ENCODE data around the gene ADAM23. TPM values are rescaled to one million over a fixed set of nuclear protein-coding genes. Genes with fewer than 3 reads are reported as not detected.

Gene ADAM23
- total and polyA plus RNA-seq, 2 of the 13 experiments (the other 11 are each of a cell fraction or from before 2014, with no cell fraction given): 0.04 TPM; not detected in 1

- ChIA-PET CTCF (ENCODE audit: low intra/inter-chr PET ratio, low total read pairs) (no interaction called here), POLR2A (no interaction called here)
- ATAC-seq: no peak
- BruUV-seq (replicated peaks): no TSS peak
- in situ Hi-C loops (cut with HindIII; ENCODE audit: extremely low pct_ligation_motif_present, low pct_unique_long_range_greater_than_20kb) (no loop called here), intact Hi-C loops (cut with micrococcal nuclease; ENCODE audit: unreplicated experiment) (no loop called here)
- Histone ChIP-seq H2AFZ (ENCODE audit: low read length) (no peak overlapping the region), H3K79me2 (ENCODE audit: insufficient read depth, low read length) (no peaks in the 10 kb centered on the region), H3K9ac (ENCODE audit: insufficient read depth, low read depth, low read length) (no peak overlapping the region), H3K4me3 (replicated peaks in 1 of 3; ENCODE audit: insufficient read depth in 1 of 3, low read depth in 2 of 3, low read length in 3 of 3) (no peak overlapping the region), H4K20me1 (ENCODE audit: insufficient read depth, low read length) (no peaks in the 10 kb centered on the region), H3K4me1 (ENCODE audit: insufficient read depth, low read length) (no peaks in the 10 kb centered on the region), H3K4me2 (ENCODE audit: low read depth, low read length) (no peak overlapping the region), H3K27me3 (ENCODE audit: control insufficient read depth in 1 of 2, insufficient read depth in 2 of 2, low read length in 2 of 2) (no peaks in the 10 kb centered on the region), H3K36me3 (replicated peaks in 1 of 2; ENCODE audit: control insufficient read depth in 1 of 2, insufficient read depth in 2 of 2, low read length in 2 of 2) (no peaks in the 10 kb centered on the region), H3K27ac (ENCODE audit: extremely low read length, insufficient read depth, low read length) (no peak overlapping the region), H3K9me3 (ENCODE audit: low read length) (no peaks in the 10 kb centered on the region)
- DNase-seq (ENCODE audit: low spot score): peak; percentile 7
- WGBS (ENCODE audit: low lambda C conversion rate): 12% methylated on average over 5 of the region's 5 CpGs
- TF ChIP-seq ZNF850 (CRISPR knock-in tag; conservative IDR thresholded peaks at IDR 0.05) (no peak), GTF3A (CRISPR knock-in tag; conservative IDR thresholded peaks at IDR 0.05) (no peak), ZNF441 (CRISPR knock-in tag; IDR thresholded peaks at IDR 0.05; ENCODE audit: borderline replicate concordance) (no peak), ZFP37 (CRISPR knock-in tag; IDR thresholded peaks at IDR 0.05; ENCODE audit: borderline replicate concordance) (no peak), ZHX1 (CRISPR knock-in tag; IDR thresholded peaks at IDR 0.05; ENCODE audit: low read depth) (no peak), MEIS2 (CRISPR knock-in tag; IDR thresholded peaks at IDR 0.05) (no peak), ZNF781 (CRISPR knock-in tag; IDR thresholded peaks at IDR 0.05; ENCODE audit: borderline replicate concordance, not compliant biosample characterization) (no peak), TRIM24 (CRISPR knock-in tag; IDR thresholded peaks at IDR 0.05) (no peak), PAX8 (CRISPR knock-in tag; IDR thresholded peaks at IDR 0.05; ENCODE audit: borderline replicate concordance) (no peak), TFDP1 (CRISPR knock-in tag; IDR thresholded peaks at IDR 0.05; ENCODE audit: borderline replicate concordance) (no peak), REPIN1 (CRISPR knock-in tag; IDR thresholded peaks at IDR 0.05; ENCODE audit: borderline replicate concordance, low read depth) (no peak), SP1 (IDR thresholded peaks at IDR 0.05) (no peak), SP1 (CRISPR knock-in tag; IDR thresholded peaks at IDR 0.05) (no peak)
- FAIRE-seq: no peak
These were observed 12.9 kb downstream of the ADAM23 start for GRCh38 chr2:206456078-206456754.

Measured in HepG2 (cell line).